GM18511 (cell line): ENCODE data around the gene FZD7.

Experiments used
- ATAC-seq: cut with Tn5 transposase; IDR thresholded peaks from one replicate; pipeline ENCODE4 v1.9.1; 2021; ENCODE audit warnings: mild to moderate bottlenecking, moderate library complexity; ENCODE audit not compliant: unreplicated experiment

The FZD7 gene

GRCh38 chr2:202009581-202009980 lies 24.1 kb upstream of the FZD7 start:
- ATAC-seq, result no peak

- ATAC-seq, result no peak
These were observed 19.3 kb upstream of the FZD7 start for GRCh38 chr2:202014318-202014717.

- ATAC-seq, result no peak
These were observed 18.9 kb upstream of the FZD7 start for GRCh38 chr2:202014759-202015211.

- ATAC-seq, result no peak
These were observed 18.2 kb upstream of the FZD7 start for GRCh38 chr2:202015471-202015870.

DNA sequence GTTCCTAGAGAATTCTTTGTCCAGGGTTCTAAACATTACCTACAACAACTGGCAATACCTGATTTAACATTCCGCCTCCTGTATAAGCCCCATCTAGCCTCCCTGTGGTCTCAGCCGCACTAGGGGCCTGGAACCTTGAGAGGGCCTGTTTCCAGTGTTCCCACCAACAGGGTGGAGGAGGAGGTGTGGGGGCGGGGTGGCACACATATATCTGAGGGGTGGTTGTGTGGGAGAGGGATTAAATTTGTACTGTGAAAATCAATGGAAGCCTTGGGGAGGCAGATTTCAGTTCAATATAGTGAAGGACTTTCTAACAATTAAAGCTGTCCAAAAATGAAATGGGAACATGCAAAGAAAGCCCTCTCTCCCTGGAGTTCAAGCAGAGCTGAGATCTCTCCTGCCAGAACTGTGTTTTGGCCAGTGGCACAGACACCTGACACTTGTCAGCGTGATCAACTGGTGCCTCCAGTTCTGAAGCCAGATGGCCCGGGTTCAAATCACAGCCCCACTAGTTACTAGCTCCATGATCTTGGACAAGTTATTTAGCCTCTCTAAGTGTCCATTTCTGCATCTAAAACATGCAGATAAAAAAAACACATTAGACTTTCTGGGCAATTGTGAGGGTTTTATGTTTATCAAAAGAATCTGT lies 17.0 kb upstream of the FZD7 start:
- ATAC-seq, result no peak

DNA sequence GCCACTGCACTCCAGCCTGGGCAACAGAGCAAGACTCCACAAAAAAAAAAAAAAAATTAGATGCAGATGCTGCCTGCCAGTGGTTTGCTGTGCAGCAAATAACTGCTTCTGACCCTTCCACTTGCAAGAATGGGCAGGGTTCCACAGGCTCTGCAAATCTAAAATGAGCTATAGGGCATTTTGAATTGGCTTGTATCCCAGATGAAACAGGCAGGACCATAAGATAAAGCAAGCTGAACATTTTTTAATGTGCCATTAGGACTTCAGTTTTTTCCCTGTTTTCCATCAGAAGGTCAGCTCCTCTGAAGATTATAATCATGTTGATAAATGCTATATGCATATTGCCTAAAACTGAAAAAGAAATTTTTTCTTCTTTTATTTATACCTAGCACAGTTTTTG lies 15.7 kb upstream of the FZD7 start:
- no peak for ATAC-seq

DNA sequence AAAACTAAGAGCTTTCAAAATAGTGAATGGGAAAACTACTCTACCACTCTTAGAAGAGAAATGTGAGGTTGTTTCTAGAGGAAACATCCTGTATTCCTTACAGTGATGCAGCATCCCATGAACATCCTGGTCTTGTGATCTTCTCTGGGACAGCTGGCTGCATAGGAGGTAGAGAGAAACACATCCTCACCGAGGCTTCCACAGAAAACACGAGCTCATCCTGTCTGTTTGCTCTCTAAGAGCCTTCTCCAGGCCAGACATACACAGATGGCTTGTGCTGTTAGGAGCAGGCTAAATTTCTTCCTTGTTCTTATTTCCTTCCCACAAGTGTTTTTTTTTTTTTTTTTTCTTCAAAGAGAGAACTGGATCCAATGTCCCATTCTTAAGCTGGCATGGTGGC lies 14.7 kb upstream of the FZD7 start:
- no peak for ATAC-seq

DNA sequence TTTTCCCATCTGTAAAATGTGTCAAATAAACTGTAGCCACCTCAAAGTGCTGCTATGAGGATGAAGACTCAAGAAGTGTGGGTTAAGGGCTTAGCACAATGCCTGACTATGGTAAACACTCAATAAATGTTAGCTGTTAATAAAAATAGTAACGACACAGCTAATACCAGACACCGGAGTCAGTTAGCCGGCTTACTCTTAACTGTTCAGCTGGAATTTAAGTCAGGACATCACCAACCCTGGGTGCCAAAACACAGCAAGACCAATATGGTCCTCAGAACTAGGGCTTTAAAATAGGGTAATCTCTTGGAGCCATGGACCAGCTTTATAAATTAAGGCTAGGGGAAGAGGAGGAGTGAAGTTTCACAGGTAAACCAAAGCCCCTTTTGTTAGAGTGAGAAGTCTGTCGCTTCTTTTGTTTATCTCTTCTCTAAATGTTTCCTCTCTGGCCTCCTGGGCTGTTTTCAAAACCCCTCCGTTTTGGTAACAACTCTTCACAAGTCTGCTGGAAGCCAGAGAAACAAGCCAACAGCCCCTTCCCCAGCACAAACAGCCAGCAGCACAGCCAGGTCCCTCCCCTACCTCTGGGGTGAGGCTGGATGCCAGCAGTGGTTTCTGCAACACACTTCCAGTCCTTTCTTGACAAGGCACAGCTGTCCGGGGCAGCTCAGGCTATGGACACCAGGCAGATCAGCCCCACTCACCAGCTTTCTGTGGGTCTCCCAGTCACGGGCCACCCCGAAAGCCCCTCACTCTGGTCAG lies 13.8 kb upstream of the FZD7 start:
- no peak for ATAC-seq

DNA sequence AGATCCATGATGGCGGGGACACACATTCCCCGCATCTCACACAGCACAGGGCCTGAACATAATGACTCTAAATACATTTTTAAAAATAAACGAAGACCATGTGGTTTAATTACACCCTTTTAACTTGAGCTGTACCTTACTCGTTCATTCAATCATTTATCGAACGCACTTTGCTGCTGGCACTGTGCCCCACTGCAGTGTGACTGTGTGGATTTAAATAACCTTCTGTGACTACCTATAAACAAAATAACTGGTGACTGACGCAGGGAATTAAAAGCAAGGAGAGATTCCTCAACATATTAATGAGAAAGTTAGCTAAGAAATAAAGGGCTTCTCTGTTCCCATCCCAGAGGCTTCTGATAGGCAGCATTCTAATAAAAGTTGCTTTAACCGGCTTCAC lies 10.9 kb upstream of the FZD7 start:
- no peak for ATAC-seq

GRCh38 chr2:202023198-202023903 lies 10.3 kb upstream of the FZD7 start:
- ATAC-seq, result no peak

DNA sequence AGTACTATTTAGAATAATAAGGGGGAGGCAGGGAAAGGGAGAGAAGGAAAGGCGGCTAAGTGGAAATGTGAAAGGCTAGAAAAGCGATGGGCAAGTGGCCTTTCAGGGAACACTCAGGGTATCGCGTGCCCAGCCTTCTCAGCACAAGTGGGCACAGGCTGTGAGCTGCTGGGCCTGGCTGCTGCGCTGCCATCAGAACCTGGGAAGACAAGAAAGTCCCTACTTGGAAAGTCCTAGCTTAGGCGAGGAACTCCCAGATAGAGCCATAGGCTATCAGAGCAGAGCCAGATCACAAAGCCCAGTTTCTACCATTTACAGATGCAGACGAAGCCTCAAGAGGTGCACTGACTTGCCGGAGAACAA lies 9.8 kb upstream of the FZD7 start:
- no peak for ATAC-seq

- ATAC-seq, result no peak
These were observed 8.8 kb upstream of the FZD7 start for GRCh38 chr2:202024871-202025270.

DNA sequence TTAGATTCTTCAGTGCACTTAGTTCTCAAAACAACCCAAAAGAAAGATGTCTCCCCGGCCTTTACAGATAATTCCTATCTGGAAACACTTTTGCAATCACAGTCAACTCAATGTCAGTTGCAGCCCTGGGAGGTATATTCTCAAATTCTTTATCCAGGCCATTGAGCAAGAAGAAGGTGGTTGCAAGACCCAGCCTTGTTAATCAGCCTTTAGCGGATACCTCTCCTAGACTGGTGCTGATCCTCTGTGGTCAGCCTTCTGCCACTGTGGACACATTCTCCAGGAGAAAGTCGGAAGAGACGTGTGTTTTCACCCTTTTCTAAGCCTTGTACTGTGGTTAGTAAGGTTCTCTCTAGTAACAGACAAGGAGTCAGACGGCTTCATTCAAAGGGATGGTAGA lies 7.8 kb upstream of the FZD7 start:
- ATAC-seq, result no peak

DNA sequence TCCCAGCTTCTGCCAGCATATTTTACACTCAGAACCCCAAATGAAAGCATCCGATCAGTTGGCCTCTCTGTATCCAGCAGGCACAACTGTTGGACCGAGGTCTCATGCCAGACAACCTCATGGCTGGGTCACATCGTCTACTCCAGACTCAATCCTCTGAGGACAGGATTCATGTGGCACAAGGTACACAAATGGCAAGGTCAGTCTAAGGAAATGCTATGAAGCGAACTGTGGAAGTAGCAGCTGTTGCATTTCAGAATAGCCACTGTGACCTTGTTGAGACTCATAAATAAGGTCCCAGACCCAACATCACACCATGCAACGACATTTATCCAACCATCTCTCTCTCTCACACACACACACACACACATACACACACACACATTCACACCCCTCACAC lies 7.1 kb upstream of the FZD7 start:
- ATAC-seq, result no peak

DNA sequence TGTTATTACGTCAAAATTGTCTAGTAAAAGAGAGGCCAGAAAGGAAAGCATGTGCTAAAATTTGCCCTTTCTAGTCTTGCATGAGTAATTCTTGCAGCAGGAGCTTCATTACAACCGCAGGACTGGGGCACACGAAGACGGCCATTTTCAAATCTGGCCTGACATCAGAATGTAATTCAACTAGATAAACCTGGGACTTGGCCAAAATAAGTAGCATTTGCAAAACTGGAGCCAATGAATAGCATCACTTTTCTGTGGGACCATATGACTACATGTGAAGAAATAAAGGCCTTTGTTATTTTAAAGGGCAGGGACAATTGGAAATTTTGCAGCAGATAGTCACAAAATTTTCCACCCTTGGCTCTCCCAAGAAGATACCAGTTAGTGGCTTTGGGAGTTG lies 3.0 kb upstream of the FZD7 start:
- no peak for ATAC-seq

DNA sequence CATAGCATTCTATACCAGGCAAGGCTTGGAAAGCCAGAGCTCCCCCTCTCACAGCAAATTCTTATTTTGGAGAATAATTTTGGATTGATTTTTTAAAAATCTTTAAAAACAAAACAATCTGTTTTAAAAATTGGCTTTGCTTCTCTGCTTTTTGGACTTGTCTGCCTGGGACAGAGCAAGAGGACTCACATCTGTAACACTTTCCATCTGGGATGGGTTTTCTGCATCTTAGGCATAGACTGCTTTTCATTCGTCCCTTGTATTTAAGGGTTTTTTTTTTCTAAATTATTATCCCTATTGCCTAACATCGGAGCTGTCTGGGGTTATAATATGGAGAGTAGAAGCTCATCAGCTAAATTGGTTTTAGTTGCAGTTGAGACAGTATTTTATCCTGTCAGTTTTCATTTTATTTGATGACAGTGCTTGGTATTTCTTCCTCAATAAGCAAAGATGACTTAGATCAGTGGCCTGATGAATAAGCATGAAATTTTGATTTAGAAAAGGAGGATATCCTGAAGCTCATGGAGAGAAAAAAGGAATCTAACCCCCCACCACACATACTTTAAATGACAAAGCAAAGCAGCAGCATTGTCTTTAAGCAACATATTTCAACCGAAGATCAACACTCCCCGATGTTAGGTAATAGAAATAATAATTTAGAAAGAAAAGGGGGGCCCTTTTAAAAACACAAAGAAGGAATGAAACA lies 2.3 kb upstream of the FZD7 start:
- no peak for ATAC-seq

DNA sequence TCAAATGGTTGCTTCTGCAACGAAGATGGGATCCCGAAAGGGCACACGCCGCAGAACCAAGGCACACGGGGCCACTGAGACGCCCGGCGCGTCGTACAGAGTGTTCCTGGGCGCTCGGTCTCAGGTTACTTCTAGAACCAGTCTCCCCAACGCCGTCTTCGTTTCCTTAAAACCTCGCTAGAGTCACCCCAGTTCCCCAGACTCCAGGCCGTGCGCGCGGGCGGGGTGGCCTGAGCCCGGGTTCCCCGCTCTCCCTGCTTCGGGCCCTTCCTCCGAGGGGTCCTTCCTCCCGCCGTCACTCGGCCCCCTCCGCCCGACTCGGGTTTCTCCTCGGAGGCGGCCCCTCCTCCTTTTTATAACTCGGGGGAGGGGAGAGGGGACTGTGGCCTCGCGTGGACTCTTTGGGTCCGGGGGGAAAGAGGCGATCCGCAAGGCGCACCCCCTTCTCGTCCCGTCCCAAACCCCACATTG lies 774 bp upstream of the FZD7 start:
- peak; percentile 22 for ATAC-seq

- ATAC-seq, result peak; percentile 15
These were observed 814 bp downstream of the FZD7 start for GRCh38 chr2:202034249-202035088.

- no peak for ATAC-seq
These were observed 1.7 kb downstream of the FZD7 start for GRCh38 chr2:202035089-202035940.
